ENCODE measurements around the gene PRLR.

DNA sequence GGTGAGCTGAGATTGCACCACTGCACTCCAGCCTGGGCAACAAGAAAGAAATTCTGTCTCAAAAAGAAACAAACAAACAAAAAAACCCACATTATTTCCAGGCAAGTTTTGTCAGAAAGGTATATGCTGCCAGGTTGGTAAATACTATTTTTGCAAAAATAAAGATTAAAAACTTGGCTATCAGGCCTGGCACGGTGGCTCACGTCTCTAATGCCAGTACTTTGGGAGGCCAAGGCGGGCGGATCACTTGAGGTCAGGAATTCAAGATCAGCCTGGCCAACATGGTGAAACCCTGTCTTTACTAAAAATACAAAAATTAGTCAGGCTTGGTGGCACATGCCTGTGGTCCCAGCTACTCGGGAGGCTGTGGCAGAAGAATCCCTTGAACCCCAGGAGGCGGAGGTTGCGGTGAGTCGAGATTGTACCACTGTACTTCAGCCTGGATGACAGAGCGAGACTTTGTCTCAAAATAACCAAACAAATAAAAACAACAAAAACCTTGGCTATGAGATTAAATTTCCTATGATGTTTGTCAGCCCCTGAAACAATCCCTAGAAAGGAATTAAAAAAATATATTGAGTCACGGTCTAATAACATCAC lies 205.3 kb downstream of the PRLR start:
- TF ChIP-seq EZH2 (IDR thresholded peaks at IDR 0.05; ENCODE audit: borderline replicate concordance) (no peak), EZH2phosphoT487 (IDR thresholded peaks at IDR 0.05; ENCODE audit: low read depth, severe bottlenecking, unreplicated experiment) (no peak)
- TF ChIP-seq, protein P1, sequence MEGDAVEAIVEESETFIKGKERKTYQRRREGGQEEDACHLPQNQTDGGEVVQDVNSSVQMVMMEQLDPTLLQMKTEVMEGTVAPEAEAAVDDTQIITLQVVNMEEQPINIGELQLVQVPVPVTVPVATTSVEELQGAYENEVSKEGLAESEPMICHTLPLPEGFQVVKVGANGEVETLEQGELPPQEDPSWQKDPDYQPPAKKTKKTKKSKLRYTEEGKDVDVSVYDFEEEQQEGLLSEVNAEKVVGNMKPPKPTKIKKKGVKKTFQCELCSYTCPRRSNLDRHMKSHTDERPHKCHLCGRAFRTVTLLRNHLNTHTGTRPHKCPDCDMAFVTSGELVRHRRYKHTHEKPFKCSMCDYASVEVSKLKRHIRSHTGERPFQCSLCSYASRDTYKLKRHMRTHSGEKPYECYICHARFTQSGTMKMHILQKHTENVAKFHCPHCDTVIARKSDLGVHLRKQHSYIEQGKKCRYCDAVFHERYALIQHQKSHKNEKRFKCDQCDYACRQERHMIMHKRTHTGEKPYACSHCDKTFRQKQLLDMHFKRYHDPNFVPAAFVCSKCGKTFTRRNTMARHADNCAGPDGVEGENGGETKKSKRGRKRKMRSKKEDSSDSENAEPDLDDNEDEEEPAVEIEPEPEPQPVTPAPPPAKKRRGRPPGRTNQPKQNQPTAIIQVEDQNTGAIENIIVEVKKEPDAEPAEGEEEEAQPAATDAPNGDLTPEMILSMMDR (IDR thresholded peaks at IDR 0.05; ENCODE audit: poor library complexity): no peak

All from hepatocyte (in vitro differentiated cells).